Small intestine (tissue), 7 donors: ENCODE results near the gene OSGEPL1. TPM values are rescaled to one million over a fixed set of nuclear protein-coding genes. Genes with fewer than 3 reads are reported as not detected.

Experiments used
- DNase-seq, 2 donors: peaks; one replicate each; pipeline versions ENCODE4 v3.0.0 to v3.0.0-alpha.2; 2013
- FAIRE-seq: peaks from 2 replicates; lab custom pipeline; 2012; peaks lifted over from hg19 to GRCh38; lab: Jason Lieb, UNC
- H3K27ac ChIP-seq, 3 donors: one replicate each; pipeline ENCODE4 v1.5.1; 2013; ENCODE audit warnings: low read length in 2 of 3, mild to moderate bottlenecking in 2 of 3, control low read depth in 1 of 3, inconsistent platforms in 1 of 3, low read depth in 1 of 3, moderate library complexity in 1 of 3
- H3K27me3 ChIP-seq, 3 donors: one replicate each; pipeline ENCODE4 v1.6.1; 2013; ENCODE audit warnings: low read length in 3 of 3, inconsistent platforms in 1 of 3; ENCODE audit not compliant: control insufficient read depth in 3 of 3, insufficient read depth in 3 of 3
- H3K36me3 ChIP-seq, 3 donors: one replicate each; pipeline ENCODE4 v1.6.1; 2013; ENCODE audit warnings: low read length in 3 of 3, inconsistent platforms in 1 of 3, low read depth in 1 of 3, mild to moderate bottlenecking in 1 of 3, moderate library complexity in 1 of 3; ENCODE audit not compliant: control insufficient read depth in 3 of 3, insufficient read depth in 2 of 3
- H3K4me1 ChIP-seq, 3 donors: one replicate each; pipeline ENCODE4 v1.6.1; 2013; ENCODE audit warnings: low read length in 2 of 3, inconsistent platforms in 1 of 3, low read depth in 1 of 3, mild to moderate bottlenecking in 1 of 3, moderate library complexity in 1 of 3; ENCODE audit not compliant: control insufficient read depth in 3 of 3, insufficient read depth in 2 of 3
- H3K4me3 ChIP-seq, 3 donors: one replicate each; pipeline ENCODE4 v1.5.1; 2013; ENCODE audit warnings: low read length in 3 of 3, control low read depth in 1 of 3, inconsistent platforms in 1 of 3, low read depth in 1 of 3, mild to moderate bottlenecking in 1 of 3, moderate library complexity in 1 of 3
- H3K9me3 ChIP-seq, 2 donors: one replicate each; pipeline ENCODE4 v1.6.1; 2013; ENCODE audit warnings: low read depth in 1 of 2, low read length in 1 of 2; ENCODE audit not compliant: control insufficient read depth in 2 of 2, insufficient read depth in 1 of 2
- WGBS, 3 donors: extraction: QIAGEN DNeasy Blood & Tissue Kit; methylation state at CpG; one replicate each; pipeline ENCODE4 v1.1.7; 2013; 5-methylcytosine and 5-hydroxymethylcytosine counted together
- polyA plus RNA-seq, 4 donors: library from polyadenylated mRNA; stranded (reverse) in 3 of 4; unstranded in 1 of 4; fragments of 200-250 nt in 3 of 4; fragments of 120-200 nt in 1 of 4; gene quantifications; one replicate each; pipeline versions ENCODE4 v1.2.1 to v1.2.3, GENCODE V29; 2013
- donor health status: healthy with polysubstance abuse.
- donor health status: control.
- donor health status: control.
- donor health status: Bipolar disorder and iron deficiency.
- donor health status: healthy.

Gene OSGEPL1
- polyA plus RNA-seq, 4 donors: 0.67 to 11.3 (median 3.1) TPM

DNA sequence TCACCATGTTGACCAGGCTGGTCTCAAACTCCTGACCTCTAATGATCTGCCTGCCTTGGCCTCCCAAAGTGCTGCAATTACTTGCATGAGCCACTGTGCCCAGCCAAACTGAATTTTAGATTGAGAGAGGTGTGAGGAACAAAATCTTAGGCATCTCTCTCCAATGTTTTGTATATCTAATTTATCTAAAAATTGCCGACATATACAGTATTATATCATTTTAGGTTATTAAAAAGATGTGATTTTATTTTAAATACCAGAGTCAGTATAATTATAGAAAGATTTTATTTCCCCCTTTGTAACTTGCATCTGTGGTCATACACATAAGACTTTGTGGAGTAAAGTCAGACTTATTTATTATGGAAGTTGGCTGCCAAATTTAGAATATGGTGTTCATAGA, 31.7 kb upstream of the OSGEPL1 start:
- 94 to 100% (median 100%) methylated on average over 1 of the region's 1 CpG for WGBS, 3 donors
- H3K36me3 ChIP-seq: peaks cover 3 to 15% (median 4%) of the 10 kb centered on the region in 3 donors

GRCh38 chr2:189791338-189792042, 28.9 kb upstream of the OSGEPL1 start:
- DNase-seq (peak in 1 of 2 donors; percentile 39), FAIRE-seq (no peak)
- Histone ChIP-seq H3K36me3 (peaks cover 3 to 15% (median 4%) of the 10 kb centered on the region in 3 donors), H3K27ac (no peak overlapping the region), H3K9me3 (no peaks in the 10 kb centered on the region), H3K27me3 (no peaks in the 10 kb centered on the region), H3K4me3 (peak overlapping the region in 1 of 3 donors; percentile 15), H3K4me1 (no peaks in the 10 kb centered on the region)
- WGBS, 3 donors: 65 to 79% (median 65%) methylated on average over 12 of the region's 12 CpGs

More for the DNA sequence above, 31.7 kb upstream of the OSGEPL1 start:
- Histone ChIP-seq H3K27ac (no peak overlapping the region), H3K4me1 (no peaks in the 10 kb centered on the region), H3K4me3 (no peak overlapping the region), H3K9me3 (no peaks in the 10 kb centered on the region), H3K27me3 (no peaks in the 10 kb centered on the region)
- FAIRE-seq (no peak), DNase-seq (no peak)

GRCh38 chr2:189783927-189784867, 21.6 kb upstream of the OSGEPL1 start, which contains the start of the genes ORMDL1 and PMS1:
TSS of gene ORMDL1 (minus strand) at chr2:189784339. CDS start at chr2:189782595, 1,744 bp downstream.
TSS of gene PMS1 (plus strand) at chr2:189784450. CDS start at chr2:189791810, 7,360 bp downstream.
- FAIRE-seq (no peak), DNase-seq (peak; percentile 96 to 98)
- peak within 1 kb of the TSS; percentile 88 to 97 (median 93) for H3K27ac ChIP-seq
- H3K9me3 ChIP-seq: no peaks in the 10 kb centered on the region
- peaks cover 0 to 4% (median 0%) of the 10 kb centered on the region in 3 donors for H3K36me3 ChIP-seq
- 0% methylated on average over 85 to 96 of the region's 96 CpGs for WGBS, 3 donors
- H3K4me1 ChIP-seq: peaks cover 0 to 6% (median 4%) of the 10 kb centered on the region in 3 donors
- H3K27me3 ChIP-seq: no peaks in the 10 kb centered on the region
- H3K4me3 ChIP-seq: peak within 1 kb of the TSS; percentile 79 to 84 (median 81)

GRCh38 chr2:189783451-189783926, 20.9 kb upstream of the OSGEPL1 start:
- H3K27ac ChIP-seq: peak overlapping the region; percentile 88 to 97 (median 93)
- FAIRE-seq: no peak

DNA sequence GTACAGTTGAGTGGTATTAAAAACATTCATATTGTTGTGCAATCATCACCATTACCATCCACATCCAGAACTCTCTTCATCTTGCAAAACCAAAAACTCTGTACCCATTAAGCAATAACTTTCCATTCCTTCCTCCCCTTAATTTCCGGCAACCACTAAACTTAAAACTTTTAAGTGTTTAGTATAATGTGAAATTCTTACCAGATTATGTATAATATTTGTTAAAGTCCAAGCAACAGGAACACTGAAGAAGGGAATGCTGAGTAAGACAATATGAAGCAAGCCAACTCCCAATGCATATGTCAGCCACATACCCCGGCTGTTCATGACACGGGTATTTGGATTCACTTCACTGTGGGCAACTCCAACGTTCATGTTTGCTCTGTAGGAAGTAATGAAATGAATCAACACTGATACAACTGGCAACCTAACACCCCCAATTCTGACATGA, 19.7 kb upstream of the OSGEPL1 start:
- Histone ChIP-seq H3K4me3 (peak overlapping the region in 1 of 3 donors; percentile 11), H3K27me3 (no peaks in the 10 kb centered on the region), H3K27ac (no peak overlapping the region), H3K36me3 (peaks cover 0 to 17% (median 3%) of the 10 kb centered on the region in 3 donors), H3K9me3 (no peaks in the 10 kb centered on the region), H3K4me1 (peaks cover 0 to 6% (median 4%) of the 10 kb centered on the region in 3 donors)
- 49 to 55% (median 54%) methylated on average over 4 of the region's 4 CpGs for WGBS, 3 donors
- peak in 1 of 2 donors; percentile 16 for DNase-seq
- no peak for FAIRE-seq

More at GRCh38 chr2:189783451-189783926, 20.9 kb upstream of the OSGEPL1 start:
- WGBS, 3 donors: 0% methylated on average over 17 of the region's 17 CpGs
- no peaks in the 10 kb centered on the region for H3K9me3 ChIP-seq
- DNase-seq: peak in 1 of 2 donors; percentile 33
- no peaks in the 10 kb centered on the region for H3K27me3 ChIP-seq
- H3K4me3 ChIP-seq: peak overlapping the region; percentile 79 to 84 (median 81)
- peaks cover 0 to 6% (median 4%) of the 10 kb centered on the region in 3 donors for H3K4me1 ChIP-seq
- peaks cover 0 to 11% (median 3%) of the 10 kb centered on the region in 3 donors for H3K36me3 ChIP-seq

DNA sequence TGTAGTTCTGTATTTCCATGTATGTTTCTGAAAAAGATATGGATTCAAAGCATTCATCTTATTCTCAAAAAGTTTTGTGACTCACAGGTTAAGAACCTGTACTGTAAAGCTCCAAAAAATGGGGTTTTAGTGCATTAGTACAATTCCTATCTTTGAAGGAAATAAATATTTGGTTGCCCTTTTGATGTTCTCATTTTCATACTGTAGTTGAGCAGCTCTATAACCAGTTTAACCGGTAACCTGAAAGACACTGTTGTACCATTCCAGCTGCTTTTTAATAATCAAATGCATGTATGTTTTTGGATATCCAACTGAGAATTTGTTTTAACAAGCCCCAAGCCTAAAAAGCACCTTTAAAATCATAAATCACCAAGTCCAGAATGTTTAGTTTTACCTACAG, 9.6 kb upstream of the OSGEPL1 start:
- Histone ChIP-seq H3K27ac (no peak overlapping the region), H3K9me3 (no peaks in the 10 kb centered on the region), H3K4me3 (no peak overlapping the region), H3K27me3 (no peaks in the 10 kb centered on the region), H3K4me1 (no peaks in the 10 kb centered on the region), H3K36me3 (peaks cover 5 to 7% (median 5%) of the 10 kb centered on the region in 3 donors)
- DNase-seq (no peak), FAIRE-seq (no peak)
- WGBS, 3 donors: 53 to 78% (median 62%) methylated on average over 1 of the region's 1 CpG

GRCh38 chr2:189770590-189771322, 8.2 kb upstream of the OSGEPL1 start:
- FAIRE-seq: no peak

More at GRCh38 chr2:189770590-189771322, 8.2 kb upstream of the OSGEPL1 start:
- Histone ChIP-seq H3K9me3 (no peaks in the 10 kb centered on the region), H3K4me3 (no peak overlapping the region), H3K27me3 (no peaks in the 10 kb centered on the region), H3K36me3 (peaks cover 5 to 10% (median 5%) of the 10 kb centered on the region in 3 donors), H3K4me1 (no peaks in the 10 kb centered on the region), H3K27ac (no peak overlapping the region)
- peak in 1 of 2 donors; percentile 10 for DNase-seq
- WGBS, 3 donors: 64 to 71% (median 71%) methylated on average over 6 of the region's 6 CpGs
